Glomerular visceral epithelial cell (primary cell): Measurements from ENCODE around the gene RPRD2.
"Not testable (repeated sequence)": the region's sequence is repeated elsewhere in the genome, so short reads cannot be mapped to it uniquely, and the experiment has no call there.

Experiments used
- DNase-seq: peaks from one replicate; pipeline ENCODE4 v3.0.0-alpha.2; 2016; ENCODE audit errors: extremely low spot score

The RPRD2 gene

DNA sequence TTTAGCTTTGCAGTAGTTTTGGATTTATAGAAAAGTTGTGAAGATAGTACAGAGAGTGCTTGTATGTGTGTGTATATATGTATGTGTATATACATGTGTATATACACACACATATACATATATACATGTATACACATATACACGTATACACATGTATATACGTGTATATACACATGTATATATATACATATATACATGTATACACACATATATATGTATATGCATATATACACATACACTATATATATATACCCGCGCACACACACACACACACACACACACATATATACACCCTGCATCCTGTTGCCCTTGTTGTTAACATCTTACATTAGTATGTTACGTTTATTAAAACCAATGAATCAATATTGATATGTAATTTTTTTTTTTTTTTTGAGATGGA is 24.3 kb downstream of the RPRD2 start:
- no peak for DNase-seq

DNA sequence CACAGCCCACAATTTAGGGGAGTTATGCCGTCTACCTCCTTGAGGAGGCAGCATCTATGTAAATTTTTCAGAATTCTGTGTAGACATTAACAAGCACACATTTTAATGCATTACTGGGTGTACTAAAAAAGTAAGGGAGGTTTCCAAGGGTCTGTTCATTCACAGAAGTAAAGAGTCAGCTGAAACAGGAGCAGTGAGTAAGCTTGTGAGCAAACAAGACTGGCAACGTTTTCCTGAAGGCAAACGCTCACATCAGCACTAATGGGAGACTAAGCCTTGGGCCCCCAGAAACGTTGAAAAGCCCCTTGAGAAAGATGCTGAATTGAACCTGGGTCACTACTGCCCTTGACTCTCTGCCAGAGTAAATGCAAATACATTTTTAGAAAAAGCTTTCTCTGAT is 25.7 kb downstream of the RPRD2 start:
- DNase-seq: no peak

DNA sequence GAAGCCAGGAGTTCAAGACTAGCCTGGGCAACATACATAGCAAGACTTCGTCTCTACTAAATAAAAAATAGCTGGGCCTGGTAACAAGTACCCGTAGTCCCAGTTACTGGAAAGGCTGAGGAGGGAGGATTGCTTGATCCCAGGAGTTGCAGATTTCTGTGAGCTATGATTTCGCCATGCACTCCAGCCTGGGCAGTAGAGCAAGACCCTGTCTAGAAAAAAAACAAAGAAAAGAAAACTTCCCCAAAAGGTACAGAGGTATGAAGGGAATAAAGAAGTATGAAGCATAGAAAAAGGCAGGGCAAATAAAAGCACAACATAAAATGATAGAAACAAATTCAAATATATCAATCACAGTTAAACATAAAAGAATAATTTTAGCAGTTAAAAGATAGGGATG is 28.7 kb downstream of the RPRD2 start:
- DNase-seq: no peak

DNA sequence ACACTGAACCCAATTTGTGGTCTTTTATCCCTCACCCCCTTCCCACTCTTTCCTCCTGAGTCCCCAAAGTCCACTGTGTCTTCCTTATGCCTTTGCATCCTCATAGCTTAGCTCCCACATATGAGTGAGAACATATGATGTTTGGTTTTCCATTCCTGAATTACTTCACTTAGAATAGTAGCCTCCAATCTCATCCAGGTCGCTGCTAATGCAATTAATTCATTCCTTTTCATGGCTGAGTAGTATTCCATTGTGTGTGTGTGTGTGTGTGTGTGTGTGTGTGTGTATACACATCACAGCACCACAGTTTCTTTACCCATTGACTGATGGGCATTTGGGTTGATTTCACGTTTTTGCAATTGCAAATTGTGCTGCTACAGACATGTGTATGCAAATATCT is 31.2 kb downstream of the RPRD2 start:
- not testable (repeated sequence) for DNase-seq

DNA sequence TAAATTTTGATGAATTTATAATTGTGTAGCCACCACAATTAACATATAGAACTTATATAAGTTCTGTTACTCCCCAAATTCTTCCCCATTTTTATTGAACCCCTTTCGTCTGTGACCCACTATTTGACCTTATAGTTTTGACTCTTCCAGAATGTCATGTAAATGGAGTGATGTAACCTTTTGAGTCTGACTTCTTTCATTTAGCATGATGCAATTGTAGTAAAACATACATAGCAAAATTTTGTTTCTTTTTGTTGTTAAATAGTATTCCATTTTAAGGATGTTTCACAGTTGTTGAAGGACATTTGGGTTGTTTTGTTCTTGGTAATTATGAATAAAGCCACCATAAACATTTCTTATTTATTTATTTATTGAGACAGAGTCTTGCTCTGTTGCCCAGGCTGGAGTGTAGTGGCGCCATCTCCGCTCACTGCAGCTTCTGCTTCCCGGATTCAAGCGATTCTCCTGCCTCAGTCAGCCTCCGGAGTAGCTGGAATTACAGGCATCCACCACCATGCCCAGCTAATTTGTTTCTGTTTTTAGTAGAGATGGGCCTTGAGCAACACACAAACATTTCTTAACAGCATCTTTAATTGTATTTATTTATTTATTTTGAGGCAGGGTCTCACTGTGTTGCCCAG is 33.6 kb downstream of the RPRD2 start:
- no peak for DNase-seq

DNA sequence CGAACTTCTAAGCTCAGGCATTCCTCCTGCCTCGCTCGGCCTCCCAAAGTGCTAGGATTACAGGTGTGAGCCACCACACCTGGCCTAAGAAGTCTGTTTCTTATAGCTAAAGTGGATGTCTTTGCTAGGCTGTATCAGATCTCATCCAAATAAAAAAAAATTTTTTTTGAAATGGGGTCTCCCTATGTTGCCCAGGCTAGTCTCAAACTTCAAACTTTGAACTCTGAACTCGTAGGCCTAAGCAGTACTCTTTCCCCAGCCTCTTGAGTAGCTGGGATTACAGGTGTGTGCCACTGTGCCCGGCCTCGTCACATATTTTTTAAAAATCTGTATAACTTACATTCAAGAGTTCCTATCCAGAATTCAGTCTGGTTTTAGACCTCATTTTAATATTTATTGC is 40.5 kb downstream of the RPRD2 start:
- no peak for DNase-seq

DNA sequence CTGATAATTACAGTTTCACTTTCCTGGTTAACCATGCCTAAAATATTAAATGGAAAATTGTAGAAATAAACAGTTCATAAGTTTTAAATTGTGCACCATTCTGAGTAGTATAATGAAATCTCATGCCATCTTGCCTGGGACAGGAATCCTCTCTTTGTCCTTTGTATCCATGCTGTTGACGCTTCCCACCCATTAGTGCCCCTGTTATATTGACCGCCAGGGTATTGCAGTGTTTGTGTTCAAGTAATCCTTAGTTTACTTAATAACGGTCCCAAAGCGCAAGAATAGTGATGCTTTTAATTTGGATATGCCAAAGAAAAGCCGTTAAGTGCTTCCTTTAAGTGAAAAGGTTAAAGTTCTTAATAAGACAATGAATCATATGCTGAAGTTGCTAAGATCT is 41.7 kb downstream of the RPRD2 start:
- no peak for DNase-seq

DNA sequence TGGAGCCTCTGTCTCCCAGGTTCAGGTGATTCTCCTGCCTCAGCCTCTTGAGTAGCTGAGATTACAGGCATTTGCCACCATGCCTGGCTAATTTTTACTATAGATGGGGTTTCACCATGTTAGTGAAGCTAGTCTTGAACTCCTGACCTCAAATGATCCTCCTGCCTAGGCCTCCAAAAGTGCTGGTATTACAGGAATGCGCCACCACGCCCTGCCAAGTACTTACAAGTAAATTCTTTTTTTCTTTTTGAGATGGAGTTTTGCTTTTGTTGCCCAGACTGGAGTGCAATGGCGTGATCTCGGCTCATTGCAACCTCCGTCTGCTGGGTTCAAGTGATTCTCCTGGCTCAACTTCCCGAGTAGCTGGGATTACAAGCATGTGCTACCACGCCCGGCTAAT is 42.5 kb downstream of the RPRD2 start:
- DNase-seq: no peak

DNA sequence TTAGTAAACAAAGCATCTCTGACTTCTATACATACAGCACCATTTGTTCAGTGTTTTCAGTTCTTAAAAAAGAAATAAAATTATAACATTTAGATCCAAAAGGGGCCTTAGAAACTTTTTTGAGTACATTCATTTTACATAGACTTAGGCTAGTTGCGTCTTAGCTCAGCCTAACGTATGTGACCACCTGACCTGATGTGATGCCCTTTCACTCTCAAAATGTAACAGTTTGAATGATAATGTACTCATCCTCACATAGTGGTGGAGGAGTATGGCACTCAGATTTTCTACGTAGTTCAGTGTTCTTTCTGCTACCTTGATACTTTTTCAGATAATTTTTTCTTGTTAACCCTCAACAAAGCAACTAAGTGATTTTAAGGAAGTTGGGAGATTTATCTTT is 43.4 kb downstream of the RPRD2 start:
- no peak for DNase-seq

DNA sequence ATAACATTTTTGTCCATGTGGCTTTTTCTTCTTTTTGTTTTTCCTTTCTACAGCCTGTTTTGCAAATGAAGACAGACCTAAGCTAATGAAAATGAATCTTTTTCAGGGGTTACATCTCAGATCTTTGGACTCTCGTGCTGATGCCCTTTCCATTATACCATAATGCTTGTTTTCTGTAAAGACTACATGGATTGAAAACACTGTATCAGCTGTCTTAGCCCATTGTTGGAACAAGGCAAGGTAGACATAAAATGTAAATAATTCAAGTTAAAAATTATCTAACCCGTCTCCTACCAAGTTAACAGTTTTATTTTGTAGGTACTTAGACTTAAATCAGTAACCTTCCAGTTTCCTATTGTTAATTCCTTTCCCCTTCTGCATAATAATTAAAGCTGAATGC is 44.9 kb downstream of the RPRD2 start:
- no peak for DNase-seq

DNA sequence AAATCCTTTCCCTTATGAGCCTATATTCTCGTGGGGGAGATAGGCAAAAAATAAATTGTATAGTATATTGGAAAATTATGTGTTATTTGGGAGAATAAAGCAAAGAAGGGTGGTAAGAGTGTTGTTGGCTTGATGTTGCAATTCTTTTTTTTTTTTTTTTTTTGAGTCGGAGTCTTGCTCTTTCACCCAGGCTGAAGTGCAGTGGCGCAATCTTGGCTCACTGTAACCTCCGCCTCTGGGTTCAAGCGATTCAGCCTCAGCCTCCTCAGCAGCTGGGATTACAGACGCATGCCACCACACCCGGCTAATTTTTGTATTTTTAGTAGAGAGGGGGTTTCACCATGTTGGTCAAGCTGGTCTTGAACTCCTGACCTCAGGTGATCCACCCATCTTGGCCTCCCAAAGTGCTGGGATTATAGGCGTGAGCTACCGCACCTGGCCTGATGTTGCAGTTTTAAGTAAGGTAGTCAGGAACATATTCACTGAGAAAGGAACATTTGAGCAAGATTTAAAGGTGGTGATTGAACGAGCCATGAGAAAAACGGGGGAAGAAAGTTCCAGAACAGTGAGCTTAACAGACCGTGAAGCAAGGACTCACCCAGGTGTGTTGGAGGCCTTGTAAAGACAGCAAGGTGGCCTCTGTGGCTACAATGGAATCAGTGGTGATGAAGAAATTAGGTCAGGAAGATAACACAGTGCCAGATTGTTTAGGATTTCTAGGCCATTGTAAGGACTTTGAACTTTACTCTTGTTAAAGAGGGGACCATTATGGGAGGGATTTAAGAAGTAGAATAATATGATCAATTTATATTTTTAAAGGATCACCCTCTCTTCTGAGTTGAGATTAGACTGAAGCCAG is 45.8 kb downstream of the RPRD2 start:
- DNase-seq: no peak

DNA sequence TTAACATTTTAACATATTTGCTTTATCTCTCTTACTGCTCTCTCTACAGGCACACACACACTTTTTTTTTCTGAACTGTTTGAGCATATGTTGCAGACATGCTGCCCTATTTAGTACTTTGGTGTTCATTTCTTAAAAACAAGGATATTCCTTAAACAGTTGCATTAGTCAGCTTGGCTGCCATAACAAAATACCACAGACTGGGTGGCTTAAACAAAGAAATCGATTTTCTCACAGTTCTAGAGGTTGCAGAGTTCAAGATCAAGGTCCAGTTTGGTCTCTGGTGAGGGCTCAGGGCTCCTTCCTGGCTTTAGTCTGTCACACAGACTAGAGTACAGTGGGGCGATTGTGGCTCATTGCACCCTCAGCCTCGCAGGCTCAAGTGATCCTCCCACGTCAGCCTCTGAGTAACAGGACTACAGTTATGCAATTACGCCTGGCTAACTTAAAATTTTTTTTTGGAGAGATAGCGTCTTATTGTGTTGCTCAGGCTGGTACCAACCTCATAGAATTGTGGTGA is 46.7 kb downstream of the RPRD2 start:
- DNase-seq: peak; percentile 56

DNA sequence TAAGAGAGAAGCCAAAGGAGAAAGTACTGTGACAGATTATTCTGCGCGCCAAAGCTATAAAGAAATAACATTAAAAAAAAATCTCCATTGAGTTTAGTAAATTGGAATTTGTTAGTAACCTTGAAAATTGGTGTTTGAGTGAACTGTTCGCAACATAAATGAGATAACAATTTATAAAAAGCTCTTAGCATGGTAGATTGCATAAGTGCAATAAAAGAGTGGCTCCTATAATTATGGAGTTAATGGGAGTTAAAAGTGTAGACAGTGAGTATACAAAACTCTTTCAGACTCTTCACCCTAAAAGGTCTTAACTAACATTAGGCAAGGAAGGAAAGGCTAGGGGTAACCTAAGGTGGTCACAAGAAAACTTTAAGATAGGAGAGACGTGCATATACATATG is 50.6 kb downstream of the RPRD2 start:
- DNase-seq: no peak

DNA sequence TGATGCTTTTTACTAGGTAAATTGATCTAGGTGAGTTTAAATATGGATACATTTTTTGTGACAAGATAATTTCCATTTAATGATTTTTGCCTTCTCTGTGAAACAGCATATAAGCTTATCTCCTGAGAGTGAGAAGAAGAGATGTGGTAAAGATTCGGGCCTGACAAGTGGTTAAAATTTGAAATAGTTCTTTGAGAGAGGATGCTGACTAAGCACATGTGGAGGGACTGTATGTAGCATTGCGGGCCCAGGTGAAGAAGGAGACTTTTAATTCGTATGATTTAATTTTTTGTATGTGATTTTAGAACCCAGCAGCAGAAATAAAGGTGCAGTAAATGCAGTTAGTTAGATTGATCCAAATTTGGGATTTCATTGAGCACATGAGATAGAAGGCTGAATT is 51.9 kb downstream of the RPRD2 start:
- no peak for DNase-seq

DNA sequence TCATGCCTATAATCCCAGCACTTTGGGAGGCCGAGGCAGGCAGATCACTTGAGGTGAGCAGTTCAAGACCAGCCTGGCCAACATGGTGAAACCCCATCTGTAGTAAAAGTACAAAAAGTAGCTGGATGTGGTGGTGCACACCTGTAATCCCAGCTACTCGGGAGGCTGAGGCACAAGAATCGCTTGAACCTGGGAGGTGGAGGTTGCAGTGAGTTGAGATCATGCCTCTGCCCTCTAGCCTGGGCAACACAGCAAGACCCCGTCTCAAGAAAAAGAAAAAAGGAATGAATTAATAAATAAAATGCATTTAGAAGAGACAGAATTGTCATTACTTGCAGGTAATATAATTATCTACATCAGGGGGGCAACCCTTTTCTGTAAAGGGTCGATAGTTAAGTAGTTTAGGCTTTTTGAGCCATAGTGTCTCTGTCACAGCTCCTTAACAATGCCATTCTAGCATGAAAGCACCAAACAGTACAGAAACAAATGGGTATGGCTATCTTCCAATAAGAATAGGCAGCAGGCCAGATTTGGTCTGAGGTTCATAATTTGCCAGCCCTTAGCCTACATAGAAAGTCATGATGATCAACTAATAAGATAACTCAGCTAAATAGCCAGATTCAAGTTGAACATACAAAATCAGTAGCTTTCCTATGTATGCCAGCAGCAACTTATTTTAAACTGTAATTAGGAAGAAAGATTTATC is 56.8 kb downstream of the RPRD2 start:
- no peak for DNase-seq

DNA sequence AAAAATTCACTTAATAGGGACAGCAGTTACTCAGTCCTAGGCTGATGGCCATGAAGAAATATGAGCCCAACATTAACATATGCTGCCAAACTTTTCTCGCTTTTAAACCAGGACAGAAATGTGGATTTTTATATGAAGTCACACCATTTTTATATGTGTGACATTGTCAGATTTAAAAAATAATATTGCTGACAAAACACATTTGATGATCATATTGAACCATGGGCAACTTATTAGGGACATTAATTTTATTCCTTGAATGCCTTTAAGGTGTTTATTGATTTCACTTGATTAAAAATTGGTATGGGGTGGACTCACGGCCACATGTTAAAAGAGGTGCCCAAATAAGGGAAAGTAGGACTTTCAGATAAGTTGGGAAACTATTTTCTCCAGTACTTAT is 58.6 kb downstream of the RPRD2 start:
- DNase-seq: no peak

DNA sequence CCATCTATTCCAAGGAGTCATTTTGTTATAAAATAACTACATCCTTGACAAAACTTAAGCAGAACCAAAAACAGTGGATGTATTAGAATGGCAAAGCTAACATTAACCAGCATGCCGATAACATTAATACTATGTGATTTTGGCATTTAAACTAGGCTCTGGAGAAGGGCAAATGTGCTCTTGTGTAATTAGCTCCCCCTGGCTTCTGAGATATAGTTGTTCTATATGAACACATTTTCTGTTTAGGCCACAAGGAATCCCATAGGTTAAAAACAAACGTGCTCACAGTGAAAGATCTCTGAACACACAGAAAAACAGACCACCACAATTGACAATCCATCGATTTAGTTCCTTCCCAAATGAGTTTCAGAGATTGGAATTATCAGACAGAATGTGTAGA is 65.9 kb downstream of the RPRD2 start:
- no peak for DNase-seq

DNA sequence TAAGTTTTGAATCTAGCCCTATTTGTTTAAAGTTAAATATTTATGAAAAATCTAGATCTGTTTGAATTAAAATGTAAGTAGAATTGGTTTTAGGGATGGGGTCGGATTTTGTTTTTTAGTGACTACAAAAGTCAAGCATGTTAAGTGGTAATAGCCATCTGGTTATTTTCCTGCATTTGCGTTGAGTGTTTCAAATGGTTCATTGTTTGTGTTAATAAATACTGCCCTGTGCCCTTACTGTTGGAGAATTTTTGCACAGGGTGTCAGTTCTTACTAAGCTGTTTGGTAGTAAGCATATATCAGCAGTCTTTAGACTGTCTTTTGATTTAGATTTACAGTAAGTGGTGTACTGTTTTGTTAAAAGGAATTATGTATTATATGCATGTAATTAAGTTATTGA is 77.2 kb downstream of the RPRD2 start:
- DNase-seq: no peak

DNA sequence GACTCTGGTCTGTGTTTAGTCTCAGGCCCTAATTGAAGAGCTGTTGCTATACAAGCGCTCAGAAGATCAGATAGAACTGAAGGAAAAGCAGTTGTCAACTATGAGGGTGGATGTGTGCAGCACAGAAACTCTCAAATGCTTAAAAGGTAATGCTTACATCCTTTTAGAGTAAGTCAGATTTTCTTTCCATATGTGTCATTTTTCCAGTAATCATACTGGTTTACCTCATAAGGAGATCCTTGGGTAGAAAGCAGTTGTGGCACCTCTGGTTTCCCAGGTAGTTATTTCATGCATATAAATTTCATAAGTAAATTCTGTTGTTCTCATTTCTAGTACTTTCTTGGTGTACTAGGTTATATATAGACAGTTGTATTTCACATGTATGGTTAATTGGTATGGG is 80.3 kb downstream of the RPRD2 start:
- no peak for DNase-seq

DNA sequence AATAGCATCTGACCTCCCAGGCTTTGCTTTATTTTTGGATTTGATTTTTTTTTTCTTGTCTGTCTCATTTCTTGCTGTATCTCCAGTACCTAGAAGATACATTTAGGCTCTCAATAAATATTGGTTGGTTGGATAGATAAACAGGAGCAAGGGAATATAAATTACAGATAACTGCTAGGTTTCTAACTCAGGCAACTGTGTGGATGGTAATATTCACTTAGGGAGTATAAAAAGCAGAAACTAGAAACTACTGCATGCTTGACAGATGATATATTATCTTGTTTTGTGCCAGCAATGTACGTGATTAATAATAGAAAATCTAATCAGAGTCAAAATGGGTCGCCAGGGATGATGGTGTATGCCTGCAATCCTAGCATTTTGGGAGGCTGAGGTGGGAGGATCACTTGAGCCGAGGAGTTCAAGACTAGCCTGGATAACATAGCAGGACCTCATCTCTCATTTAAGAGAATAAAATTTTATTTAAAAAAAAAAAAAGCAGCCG is 92.2 kb downstream of the RPRD2 start:
- no peak for DNase-seq

DNA sequence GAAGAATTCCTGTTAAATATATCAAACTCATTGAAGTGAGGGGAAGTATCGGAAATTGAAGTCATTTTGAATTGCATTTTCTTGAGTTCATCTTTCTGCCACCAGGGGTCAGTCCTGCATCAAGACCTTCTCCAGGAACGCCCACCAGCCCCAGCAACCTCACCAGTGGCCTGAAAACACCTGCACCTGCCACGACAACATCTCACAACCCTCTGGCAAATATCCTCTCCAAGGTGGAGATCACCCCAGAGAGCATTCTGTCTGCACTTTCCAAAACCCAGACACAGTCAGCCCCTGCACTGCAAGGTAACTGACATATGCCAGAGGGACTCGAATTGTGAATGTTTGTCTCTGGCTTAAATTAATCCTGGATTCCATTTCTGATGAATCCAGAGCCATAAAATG is 100.5 kb downstream of the RPRD2 start:
- peak; percentile 64 for DNase-seq

DNA sequence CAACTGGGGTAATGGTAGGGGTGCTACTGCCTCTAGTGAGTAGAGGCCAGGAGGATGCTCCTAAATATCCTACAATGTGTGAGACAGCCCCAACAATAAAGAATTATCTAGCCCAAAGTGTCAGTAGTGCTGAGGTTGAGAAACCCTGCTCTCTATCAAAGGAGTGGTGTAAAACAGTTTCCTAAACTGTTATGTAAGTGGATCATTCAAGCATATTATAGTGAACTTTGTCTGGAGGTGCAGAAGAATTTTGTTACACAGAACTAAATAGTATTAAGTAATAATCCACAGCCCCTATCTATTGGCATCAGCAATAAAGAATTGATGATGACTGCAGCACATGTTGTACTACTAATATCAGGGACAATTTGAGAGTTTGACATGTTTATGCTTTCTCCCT is 103.0 kb downstream of the RPRD2 start:
- DNase-seq: no peak

DNA sequence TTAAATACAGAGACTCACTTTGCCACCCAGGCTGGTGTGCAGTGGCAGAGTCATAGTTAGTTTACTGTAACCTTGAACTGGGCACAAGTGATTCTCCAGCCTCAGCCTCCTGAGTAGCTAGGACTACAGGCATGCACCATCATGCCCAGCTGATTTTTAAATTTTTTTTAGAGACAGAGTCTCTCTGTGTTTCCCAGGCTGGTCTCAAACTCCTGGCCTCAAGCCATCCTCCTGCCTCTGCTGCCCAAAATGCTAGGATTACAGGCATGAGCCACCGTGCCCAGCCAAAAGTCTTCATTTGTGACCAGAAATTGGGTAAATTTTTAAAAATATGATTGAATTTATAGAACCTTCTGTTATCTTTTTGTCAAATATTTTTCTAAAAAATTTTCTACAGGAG is 105.3 kb downstream of the RPRD2 start:
- DNase-seq: no peak
